GM19455 (cell line): ENCODE data around the gene MRGPRD.
"Not testable (repeated sequence)": the region's sequence is repeated elsewhere in the genome, so short reads cannot be mapped to it uniquely, and the experiment has no call there.

Source experiments
- ATAC-seq: cut with Tn5 transposase; IDR thresholded peaks from one replicate; pipeline ENCODE4 v1.9.1; 2021; ENCODE audit not compliant: unreplicated experiment

Gene MRGPRD

GRCh38 chr11:69006816-69007215 is 26.0 kb upstream of the MRGPRD start:
- ATAC-seq, result no peak

DNA sequence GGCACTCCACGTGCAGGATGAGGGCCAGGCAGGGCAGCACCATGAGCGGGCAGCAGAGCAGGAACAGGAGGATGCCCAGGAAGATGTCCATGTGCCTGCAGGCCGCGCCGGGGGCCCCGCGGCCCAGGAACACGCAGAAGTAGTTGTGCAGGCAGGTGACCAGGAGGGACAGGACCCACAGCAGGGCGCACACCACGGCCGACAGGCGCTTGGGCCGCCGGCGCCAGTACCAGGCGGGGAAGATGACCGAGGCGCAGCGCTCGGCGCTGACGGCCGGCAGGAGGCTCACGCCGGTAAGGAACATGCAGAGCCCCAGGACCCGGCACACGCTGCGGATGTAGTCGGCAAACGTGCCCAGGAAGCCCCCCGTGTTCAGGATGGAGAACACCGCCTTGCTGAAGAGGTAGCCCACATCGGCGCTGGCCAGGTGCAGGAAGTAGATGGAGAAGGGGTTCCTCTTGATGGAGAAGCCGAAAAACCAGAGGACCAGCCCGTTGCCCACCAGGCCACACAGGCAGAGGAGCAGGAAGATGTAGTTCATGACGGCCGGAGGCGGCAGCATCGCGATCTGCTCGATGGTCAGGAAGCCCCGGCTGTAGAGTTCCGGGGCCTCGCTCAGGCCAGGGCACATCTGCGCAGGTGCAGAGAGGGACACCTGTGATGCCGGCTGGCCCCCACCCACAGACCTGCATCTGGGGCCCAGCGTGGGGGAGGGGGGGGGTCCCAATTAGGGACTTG is 25.0 kb upstream of the MRGPRD start:
- no peak for ATAC-seq

GRCh38 chr11:69005183-69005630 is 24.4 kb upstream of the MRGPRD start:
- ATAC-seq, result no peak

- no peak for ATAC-seq
Observed at GRCh38 chr11:69004411-69005182, 23.8 kb upstream of the MRGPRD start.

DNA sequence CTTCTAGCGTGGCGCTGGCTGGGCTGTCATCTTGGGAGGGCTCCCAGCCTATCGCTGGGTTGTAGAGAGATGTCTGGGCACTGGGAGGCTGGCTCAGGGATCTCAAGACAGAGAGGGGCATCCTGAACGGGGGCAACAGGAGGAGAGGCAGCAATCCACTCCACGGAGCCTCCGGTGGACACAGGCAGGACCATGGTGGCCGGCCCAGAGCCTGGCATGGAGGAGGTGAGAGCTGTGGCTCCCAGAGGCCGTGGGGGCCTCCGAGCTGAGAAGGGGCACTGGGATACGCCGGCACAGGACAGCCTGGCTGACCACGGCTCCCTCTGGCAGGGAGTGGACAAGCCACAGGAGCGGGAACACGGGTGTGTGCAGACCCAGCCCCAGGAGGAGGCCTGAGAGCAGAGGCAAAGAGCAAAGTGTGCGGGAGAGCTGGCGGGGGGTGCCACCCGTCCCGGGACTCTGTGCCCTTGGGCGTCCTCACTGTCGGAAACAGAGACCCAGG is 23.1 kb upstream of the MRGPRD start:
- ATAC-seq, result no peak

- ATAC-seq, result no peak
Observed at GRCh38 chr11:69003301-69003865, 22.6 kb upstream of the MRGPRD start.

- no peak for ATAC-seq
Observed at GRCh38 chr11:69002570-69003231, 21.9 kb upstream of the MRGPRD start.

- ATAC-seq, result no peak
Observed at GRCh38 chr11:69002110-69002569, 21.4 kb upstream of the MRGPRD start.

GRCh38 chr11:69001243-69002081 is 20.7 kb upstream of the MRGPRD start:
- ATAC-seq, result no peak

- ATAC-seq, result no peak
Observed at GRCh38 chr11:69000831-69001242, 20.1 kb upstream of the MRGPRD start.

DNA sequence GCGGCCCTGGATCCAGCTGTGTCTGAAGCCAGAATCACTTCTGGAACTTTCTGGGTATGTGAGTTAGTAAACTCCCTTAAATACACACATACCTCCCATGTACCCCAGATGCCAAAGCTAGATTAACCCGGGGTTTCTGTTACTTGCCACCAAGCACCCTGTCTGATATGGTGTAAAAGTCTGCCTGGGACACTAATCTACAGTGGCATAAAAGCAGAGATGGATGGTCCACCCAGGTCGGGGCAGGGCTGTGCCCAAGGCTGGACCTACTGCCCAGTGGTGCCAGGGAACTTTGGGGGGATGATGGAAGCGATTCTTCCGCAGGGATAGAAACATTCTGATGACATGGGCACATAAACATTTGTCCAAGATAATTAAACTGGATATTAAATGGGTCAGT is 19.6 kb upstream of the MRGPRD start:
- no peak for ATAC-seq

DNA sequence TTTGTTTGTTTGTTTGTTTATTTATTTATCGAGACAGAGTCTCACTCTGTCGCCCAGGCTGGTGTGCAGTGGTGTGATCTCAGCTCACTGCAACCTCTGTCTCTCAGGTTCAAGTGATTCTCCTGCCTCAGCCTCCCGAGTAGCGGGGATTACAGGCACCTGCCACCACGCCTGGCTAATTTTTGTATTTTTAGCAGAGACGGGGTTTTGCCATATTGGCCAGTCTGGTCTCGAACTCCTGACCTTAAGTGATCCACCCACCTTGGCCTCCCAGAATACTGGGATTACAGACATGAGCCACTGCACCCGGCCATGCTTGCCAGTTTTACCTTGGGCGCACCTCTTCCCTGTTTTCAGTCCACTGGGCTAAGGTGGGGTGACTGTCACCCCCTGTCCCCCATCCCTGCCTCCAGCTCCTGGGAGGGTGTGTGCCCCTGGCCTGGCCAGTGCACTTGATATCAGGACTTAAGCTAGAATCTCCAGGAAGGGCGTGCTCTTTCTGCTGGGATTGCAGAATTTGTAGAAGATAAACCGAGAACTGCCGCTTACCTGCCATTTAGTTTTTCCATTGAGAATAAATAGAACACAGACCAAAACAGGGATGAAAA is 19.1 kb upstream of the MRGPRD start:
- not testable (repeated sequence) for ATAC-seq

- ATAC-seq, result no peak
Observed at GRCh38 chr11:68999093-68999747, 18.4 kb upstream of the MRGPRD start.

DNA sequence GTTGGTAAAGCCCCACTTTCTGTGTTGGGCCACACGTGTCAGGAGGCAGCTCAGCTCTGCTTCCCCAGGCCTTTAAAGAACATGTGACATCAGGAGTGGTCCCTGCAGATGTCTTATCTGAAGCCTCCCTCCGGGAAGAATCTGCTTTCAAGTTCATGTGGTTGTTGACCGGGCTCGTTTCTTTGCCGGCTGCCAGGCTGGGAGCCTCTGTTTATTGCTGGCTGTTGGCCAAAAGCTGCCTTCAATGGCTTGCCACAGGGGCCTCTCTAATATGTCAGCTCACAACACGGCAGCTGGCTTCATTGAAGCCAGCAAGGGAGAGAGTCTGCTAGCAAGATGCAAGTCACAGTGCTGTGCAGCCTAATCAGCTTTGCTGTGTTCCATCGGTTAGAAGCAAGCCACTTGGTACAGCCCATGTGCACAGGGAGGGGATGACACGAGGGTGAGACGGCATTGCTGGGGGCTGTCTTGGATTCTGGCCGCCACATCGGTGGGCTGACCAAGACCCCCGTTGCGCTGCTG is 17.7 kb upstream of the MRGPRD start:
- no peak for ATAC-seq

DNA sequence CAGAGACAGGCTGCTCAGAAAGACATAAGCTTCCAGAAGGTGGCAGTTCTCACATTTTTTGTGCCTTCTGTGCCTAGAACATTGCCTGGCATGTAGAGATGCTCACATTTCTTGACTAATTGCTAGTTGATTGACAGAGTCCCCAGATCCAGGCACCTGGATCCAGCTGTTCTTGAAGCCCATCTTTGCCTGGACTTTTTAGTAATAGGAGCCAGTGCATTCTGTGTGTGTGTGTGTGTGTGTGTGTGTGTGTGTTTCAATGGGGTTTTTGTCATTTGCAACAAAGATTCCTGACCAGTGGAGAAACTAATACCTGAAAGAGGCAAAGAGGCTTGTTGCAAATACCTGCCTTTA is 17.2 kb upstream of the MRGPRD start:
- no peak for ATAC-seq

DNA sequence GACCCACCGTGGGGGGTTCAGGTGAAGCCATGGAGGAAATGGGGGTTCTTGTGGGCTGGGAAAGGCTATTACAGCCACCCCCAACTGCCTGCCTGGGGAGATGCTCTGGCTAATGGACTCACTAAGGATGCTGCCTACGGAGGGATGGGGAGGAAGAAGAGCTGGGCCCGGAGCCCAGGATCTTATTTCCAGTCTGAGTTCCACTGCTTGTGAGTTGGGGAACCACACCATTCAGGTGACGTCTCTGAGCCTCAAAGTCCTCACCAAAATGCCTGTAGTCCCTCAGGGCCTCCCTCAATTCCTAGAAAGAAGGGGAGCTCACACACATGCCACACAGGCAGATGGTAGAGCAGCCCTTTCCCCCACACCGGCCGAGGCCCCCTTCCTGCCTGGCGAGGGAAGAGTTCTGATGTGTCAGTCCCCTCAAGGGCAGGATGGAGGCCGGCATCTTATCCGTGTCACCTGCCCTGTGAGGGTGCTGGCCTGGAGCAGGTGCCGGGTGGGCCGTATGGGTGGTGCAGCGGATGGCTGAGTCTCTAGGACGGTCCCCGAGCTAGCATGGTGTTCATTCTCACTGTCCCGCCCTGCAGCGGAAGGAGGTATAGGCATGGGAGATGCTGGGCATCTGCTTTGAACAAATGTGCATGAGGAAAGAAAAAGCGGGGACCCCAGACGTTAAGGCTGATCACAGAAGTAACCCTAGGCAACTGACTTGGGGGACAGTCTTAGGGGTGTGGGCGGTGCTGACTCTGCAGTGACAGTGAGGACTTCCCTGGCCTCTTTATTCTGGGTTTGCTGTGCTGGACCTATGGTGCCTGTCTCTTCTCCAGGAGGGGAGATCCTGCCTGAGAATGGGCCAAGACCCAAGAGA is 16.6 kb upstream of the MRGPRD start:
- ATAC-seq, result no peak

- no peak for ATAC-seq
Observed at GRCh38 chr11:68996376-68997123, 15.8 kb upstream of the MRGPRD start.

DNA sequence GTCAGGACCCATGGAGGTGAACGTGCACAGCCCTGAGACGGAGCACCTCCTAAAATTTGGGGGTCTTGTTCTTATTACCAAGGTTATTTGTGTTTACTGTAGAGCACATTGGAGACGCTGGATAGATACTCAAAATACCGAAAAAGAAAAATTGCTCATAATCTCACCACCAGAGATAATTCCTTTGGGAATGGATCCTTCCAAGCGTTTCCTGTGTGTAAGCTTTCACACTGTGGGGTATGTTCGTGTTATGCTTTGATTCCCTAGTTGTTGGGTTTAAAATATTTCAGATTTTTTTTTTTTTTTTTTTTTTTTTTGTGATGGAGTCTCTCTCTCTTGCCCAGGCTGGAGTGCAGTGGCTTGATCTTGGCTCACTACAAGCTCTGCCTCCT is 14.1 kb upstream of the MRGPRD start:
- ATAC-seq, result no peak
